Middle frontal gyrus (tissue), 1 donor: ENCODE results near the gene C4orf51.
A peak's percentile ranks its signal among the peaks of the same experiment; 100 is the strongest.

ENCODE experiments used
- DNase-seq: peaks from one replicate; pipeline ENCODE4 v3.0.0-alpha.2; 2015; ENCODE audit warnings: low spot score; ENCODE audit errors: extremely low spot score

C4orf51 gene

DNA sequence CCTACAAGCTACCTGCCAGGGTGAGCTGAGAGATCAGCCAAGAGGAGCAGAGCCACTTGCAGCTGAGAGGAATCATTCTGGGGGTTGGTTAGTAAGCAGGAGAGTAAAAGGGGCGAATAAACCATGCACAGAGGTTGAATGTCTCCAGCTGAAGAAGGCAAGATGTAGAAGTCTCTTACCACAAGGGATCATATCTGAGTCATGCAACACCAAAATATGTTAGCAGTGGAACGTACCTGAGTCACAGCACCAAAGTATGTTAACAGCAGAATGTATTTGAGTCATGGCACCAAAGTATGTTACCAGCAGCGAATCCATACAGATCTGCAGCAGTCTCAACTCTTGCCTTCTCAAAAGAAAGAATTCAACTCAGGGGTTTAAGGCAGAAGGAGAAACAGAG lies 29.9 kb downstream of the C4orf51 start:
- no peak for DNase-seq

- DNase-seq, result no peak
Measured at GRCh38 chr4:145716200-145716599, 36.3 kb downstream of the C4orf51 start.

DNA sequence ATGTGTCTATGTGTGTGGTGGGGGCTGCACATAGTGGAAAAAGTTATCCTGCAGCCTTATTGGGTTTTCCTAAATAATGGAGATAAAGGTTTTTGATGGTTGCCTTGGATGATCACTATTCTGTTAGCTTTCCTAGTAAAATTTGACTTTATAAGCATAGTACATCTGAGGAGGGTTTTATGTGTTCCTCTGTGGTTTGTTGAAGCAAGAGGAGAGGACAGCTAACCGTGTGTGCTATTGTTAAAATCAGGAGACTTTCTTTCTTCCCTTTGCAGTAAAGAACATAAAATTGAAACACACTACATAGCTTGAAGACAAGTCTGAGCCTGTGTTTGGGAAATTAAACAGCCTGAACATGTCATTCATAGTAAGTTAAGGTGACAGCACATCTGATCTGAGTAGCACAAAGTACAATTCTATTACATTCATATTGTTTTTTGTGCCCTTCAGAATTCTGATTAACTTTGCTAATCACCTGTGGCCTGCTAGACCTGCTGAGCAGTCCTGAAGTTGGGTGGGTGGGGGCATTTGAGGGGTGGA lies 36.8 kb downstream of the C4orf51 start:
- DNase-seq, result no peak

DNA sequence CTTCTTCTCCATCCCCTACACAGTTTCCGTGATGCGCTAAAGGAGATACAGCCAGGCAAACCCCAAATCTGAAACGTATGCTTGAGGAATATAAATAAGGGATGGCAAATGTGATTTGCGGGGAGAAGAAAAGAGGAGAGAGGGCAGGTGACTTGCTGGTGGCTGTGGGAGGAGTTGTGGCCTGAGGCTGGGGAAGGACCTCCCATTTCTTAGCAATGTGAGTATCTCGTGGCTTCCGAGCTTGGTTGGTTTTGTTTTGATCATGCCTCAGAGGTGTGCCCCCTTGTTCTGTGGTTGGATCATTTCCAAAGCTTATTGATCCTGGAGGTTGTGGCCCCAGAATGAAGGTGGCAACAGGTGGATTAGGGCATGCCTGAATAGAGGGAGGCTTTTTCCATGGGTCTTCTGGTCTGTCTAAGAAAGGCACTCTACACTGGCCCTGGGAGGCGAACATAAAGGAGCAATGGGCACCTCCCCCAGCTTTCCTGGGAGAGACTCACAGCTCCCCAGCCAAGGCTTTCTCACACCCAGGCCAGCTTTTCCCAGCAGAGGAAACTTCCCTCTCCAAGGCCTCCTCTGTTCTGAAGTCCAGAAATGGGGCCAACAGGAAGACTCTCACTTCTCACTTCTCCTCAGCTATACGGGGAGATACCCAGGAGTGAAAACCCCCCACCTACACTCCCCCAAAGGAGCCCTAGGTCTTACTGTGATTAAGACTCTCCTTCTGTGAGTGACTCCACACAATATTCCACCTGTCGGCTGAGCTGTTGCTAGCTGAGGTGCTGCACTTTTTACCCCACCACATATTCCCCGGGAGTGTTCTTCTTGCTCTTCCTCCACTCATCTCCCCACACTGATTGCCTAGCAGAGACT lies 40.0 kb downstream of the C4orf51 start:
- no peak for DNase-seq

GRCh38 chr4:145720656-145721055 lies 40.7 kb downstream of the C4orf51 start:
- no peak for DNase-seq

DNA sequence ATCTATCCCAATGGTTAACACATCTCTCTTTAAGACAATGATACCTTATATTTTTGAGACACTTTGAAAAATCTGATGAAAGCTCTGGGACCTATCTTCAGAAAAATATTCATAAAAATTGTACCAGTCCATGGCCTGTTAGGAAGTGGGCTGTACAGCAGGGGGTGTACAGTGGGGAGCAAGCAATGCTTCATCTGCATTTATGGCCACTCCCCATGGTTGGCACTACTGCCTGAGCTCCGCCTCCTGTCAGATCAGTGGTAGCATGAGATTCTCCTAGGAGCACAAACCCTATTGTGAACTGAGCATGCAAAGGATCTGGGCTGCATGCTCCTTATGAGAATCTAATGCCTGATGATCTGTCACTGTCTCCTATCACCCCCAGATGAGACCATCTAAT lies 42.6 kb downstream of the C4orf51 start:
- DNase-seq, result no peak

- DNase-seq, result no peak
Measured at GRCh38 chr4:145723336-145723735, 43.4 kb downstream of the C4orf51 start.

- DNase-seq, result no peak
Measured at GRCh38 chr4:145730026-145730425, 50.1 kb downstream of the C4orf51 start.

- DNase-seq, result no peak
Measured at GRCh38 chr4:145731028-145731427, 51.1 kb downstream of the C4orf51 start.

- no peak for DNase-seq
Measured at GRCh38 chr4:145732001-145732815, 52.3 kb downstream of the C4orf51 start.

DNA sequence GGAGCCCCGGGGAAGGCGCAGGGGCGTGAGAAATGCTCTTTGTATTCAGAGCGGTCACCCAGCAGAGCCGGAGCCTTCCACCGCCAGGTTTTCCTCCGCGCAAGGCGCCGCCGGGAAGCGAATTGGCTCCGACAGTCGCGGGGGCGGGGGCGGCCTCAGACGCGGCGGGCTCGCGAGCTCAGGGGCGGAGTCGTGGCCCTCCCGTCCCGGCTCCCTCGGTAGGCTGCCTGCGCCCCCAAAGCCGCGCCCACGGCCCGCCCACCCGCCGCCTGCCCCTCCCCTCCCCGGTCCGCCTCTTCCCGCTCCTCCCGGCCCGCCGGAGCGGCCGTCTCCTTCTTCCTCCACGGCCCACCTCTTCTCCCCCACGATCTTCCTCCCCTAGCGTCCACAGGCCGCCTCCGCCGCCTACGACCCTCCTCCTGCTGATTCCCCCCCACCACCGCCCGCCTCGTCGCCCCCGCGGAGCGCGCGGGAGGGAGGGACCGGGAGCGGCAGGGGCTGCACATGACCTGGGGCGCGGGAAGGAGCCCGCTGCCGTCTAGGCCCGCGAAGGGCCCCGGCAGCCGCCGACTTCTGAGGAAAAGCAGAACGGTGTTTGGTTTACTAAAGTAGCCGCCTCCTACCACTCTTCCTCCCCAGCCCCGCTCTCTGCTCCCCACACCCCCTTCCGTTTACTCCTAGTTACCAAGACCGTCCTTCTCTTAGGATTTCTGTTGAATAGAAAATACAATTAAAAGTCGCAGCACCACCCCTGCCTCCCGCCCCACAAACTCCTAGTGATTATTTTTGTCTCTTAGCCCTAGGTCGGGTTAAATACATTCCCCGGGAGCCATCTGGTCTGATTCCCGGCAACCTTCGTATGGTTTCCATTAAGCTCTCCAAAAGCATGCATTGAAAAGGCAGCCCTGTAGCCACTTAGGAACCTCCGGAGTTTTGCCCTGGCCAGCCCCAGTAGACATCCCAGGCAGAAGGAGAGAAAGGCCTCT lies 53.2 kb downstream of the C4orf51 start:
- peak; percentile 87 for DNase-seq

- no peak for DNase-seq
Measured at GRCh38 chr4:145734031-145734430, 54.1 kb downstream of the C4orf51 start.

DNA sequence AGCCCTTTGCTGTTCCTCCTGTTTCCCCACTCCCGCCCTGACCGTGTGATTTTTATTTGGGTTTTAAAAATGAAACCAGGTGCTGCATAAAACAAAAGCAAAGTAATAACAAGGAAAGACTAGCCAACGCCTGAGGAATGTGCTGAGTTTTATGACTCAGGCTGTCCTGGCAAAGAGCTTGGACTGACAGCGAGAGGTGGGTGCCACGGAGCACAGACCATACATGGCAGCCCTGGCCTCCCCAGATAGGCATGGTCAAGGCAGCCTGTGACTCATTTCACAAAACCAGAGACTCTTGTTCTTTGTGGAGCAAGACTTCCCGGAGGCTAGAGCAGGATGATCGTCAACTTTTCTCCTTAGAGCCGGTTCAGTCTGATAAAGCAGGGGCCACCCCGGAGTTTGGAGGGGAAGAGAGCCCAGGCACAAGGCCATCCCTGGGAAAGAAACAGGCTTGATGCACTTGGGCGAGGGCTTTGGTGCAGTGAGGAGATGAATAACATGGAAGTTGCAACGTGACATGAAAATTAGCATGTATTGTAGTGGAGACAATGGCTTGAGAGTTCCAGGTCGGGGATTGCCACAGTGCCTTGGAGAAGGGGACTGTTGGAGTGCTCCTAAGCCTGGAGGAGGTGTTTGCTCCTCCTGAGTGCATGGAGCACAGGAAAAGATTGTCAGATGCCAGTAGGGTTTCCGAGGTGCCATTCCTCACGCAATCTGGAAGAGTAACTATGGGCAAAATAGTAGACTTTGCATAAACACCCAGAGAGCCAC lies 54.8 kb downstream of the C4orf51 start:
- no peak for DNase-seq

DNA sequence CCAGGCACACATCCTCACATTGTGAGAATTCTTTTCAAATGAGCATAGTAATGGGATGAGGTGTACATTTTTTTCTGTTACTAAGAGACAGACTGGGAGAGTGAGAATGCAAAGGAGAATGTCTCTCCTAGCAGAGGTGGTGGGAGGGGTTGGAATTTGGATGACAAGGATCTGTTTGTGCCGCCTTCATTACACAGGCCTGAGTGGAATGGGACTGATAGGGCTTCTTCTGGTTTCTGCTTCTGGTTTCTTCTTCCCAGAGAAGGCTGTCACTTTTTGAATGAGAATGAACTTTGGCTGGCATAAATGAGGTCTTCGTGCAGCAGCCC lies 55.4 kb downstream of the C4orf51 start:
- DNase-seq, result no peak

DNA sequence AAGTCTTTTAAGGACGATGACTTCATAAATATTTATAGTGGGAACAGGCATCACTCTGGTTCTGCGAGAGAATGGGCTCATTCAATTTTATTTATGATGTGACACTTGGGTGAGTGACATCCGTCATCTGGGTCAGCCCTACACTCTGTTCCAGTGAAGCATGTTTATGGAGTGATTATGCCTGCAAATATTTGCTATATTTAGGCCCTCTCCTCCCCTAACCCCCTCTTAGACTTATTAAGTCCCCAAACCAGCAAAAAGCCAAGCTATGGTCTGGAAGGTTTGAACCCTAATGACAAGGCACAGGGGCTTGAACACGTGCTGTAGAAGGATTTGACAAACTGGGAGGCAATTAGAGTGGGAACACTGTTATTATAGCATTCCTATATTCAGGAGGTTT lies 55.9 kb downstream of the C4orf51 start:
- no peak for DNase-seq

DNA sequence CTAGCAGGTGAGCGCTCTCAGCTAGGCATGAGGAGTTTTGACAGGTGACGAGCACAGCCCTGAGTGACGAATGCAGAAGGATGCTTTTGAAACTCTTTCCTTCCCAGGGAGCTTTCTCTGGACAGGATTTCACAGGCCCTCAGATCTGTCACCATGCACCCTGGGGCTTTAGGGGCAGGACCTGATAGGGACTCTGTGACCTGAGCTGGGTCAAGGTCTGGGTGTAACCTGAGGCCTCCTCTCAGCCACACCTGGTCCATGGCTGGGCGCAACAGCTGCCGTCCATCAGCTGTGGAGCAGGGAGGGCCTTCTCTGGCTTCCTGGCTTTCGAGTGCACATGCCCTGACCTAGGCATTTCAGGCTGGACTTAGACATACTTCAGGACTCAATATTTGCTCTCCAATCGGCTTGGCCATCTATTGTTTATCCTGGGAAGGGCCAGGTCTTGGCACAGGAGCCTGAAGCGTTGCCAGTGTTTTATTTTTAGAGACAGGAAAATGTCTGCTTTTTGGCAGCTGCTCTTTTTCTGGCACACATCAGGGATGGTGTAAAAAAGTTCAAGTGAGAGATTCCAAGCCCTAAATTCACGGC lies 56.4 kb downstream of the C4orf51 start:
- no peak for DNase-seq

DNA sequence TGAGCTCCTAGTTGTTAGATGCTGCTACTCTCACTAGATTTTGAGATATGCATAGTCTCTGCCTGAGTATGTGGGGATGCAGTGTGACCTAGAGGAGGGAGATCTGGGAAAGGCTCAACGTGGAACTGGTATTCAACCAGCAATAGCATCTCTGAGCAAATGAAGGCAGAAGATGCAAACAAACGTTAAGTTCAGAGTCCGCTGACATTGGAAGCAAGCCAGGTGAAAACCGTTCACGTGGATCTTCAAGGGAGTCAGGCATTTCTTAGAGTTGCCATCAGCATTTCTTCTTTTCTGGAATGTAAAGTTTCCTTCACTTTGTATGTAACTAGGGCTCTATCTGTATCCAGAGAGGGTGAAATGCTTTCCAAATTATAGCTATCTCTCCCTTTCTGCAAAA lies 59.9 kb downstream of the C4orf51 start:
- DNase-seq, result no peak

- no peak for DNase-seq
Measured at GRCh38 chr4:145740806-145741205, 60.9 kb downstream of the C4orf51 start.

GRCh38 chr4:145743641-145744040 lies 63.7 kb downstream of the C4orf51 start:
- no peak for DNase-seq

GRCh38 chr4:145755802-145756201 lies 75.9 kb downstream of the C4orf51 start:
- no peak for DNase-seq
